ENCODE data around the gene GLE1.
A peak's percentile ranks its signal among the peaks of the same experiment; 100 is the strongest.

Gene GLE1

GRCh38 chr9:128455849-128456612, 48.5 kb upstream of the GLE1 start, which contains the start of gene ODF2 (continued):
- TF ChIP-seq GLIS1 (tag by site-specific recombination; IDR thresholded peaks at IDR 0.05) (peak; percentile 19; the same call in 1 of the 2 replicates), ZBTB1 (tag by site-specific recombination; IDR thresholded peaks at IDR 0.05) (no peak), RBAK (tag by site-specific recombination; IDR thresholded peaks at IDR 0.05) (no peak), ZNF138 (tag by site-specific recombination; IDR thresholded peaks at IDR 0.05; ENCODE audit: borderline replicate concordance) (no peak), HOXC10 (CRISPR knock-in tag; IDR thresholded peaks at IDR 0.05) (no peak), ZFP3 (tag by site-specific recombination; IDR thresholded peaks at IDR 0.05; ENCODE audit: low read depth) (no peak), ELK4 (IDR thresholded peaks at IDR 0.05; ENCODE audit: borderline replicate concordance, low read depth, low read length) (peak; percentile 97), MYNN (tag by site-specific recombination; IDR thresholded peaks at IDR 0.05; ENCODE audit: borderline replicate concordance) (no peak), KLF1 (tag by site-specific recombination; IDR thresholded peaks at IDR 0.05) (no peak), HIC1 (tag by site-specific recombination; IDR thresholded peaks at IDR 0.05) (peak; percentile 60; the same call in 1 of the 2 replicates), REST (tag by site-specific recombination; IDR thresholded peaks at IDR 0.05) (no peak), ZNF692 (tag by site-specific recombination; IDR thresholded peaks at IDR 0.05) (no peak; the same call in 1 of the 2 replicates), ZBTB17 (tag by site-specific recombination; IDR thresholded peaks at IDR 0.05) (no peak), ZNF571 (tag by site-specific recombination; IDR thresholded peaks at IDR 0.05) (no peak), ZNF792 (tag by site-specific recombination; IDR thresholded peaks at IDR 0.05) (no peak), PRDM10 (tag by site-specific recombination; IDR thresholded peaks at IDR 0.05) (peak; percentile 92), ZNF398 (tag by site-specific recombination; IDR thresholded peaks at IDR 0.05) (peak; percentile 55), ZFP37 (tag by site-specific recombination; IDR thresholded peaks at IDR 0.05) (no peak), KLF16 (tag by site-specific recombination; IDR thresholded peaks at IDR 0.05) (peak; percentile 55; the same call in 1 of the 2 replicates), ZNF747 (tag by site-specific recombination; IDR thresholded peaks at IDR 0.05) (no peak), ZNF521 (tag by site-specific recombination; IDR thresholded peaks at IDR 0.05) (no peak), ZXDB (tag by site-specific recombination; IDR thresholded peaks at IDR 0.05) (peak; percentile 94; the same call in 1 of the 2 replicates)

All from HEK293 (cell line).